HG03060 (cell line): ENCODE results near the gene BICDL1.
"Not testable (repeated sequence)": the region's sequence is repeated elsewhere in the genome, so short reads cannot be mapped to it uniquely, and the experiment has no call there.

Experiments used
- ATAC-seq: cut with Tn5 transposase; IDR thresholded peaks from one replicate; pipeline ENCODE4 v1.9.1; 2021; ENCODE audit warnings: low read depth, moderate number of reproducible peaks; ENCODE audit not compliant: unreplicated experiment

Gene BICDL1

GRCh38 chr12:120000556-120000955, 11.5 kb downstream of the BICDL1 start:
- no peak for ATAC-seq

GRCh38 chr12:120006258-120006975, 17.4 kb downstream of the BICDL1 start:
- no peak for ATAC-seq

GRCh38 chr12:120007272-120007671, 18.2 kb downstream of the BICDL1 start:
- no peak for ATAC-seq

GRCh38 chr12:120010661-120011230, 21.7 kb downstream of the BICDL1 start:
- no peak for ATAC-seq

- ATAC-seq: peak; percentile 79
Observed at GRCh38 chr12:120012067-120012621, 23.1 kb downstream of the BICDL1 start.

- ATAC-seq: peak; percentile 66
Observed at GRCh38 chr12:120013659-120014380, 24.8 kb downstream of the BICDL1 start.

- ATAC-seq: not testable (repeated sequence)
Observed at GRCh38 chr12:120014381-120014735, 25.3 kb downstream of the BICDL1 start.

GRCh38 chr12:120015313-120015712, 26.3 kb downstream of the BICDL1 start:
- ATAC-seq: no peak

GRCh38 chr12:120016199-120016598, 27.2 kb downstream of the BICDL1 start:
- ATAC-seq: not testable (repeated sequence)

- no peak for ATAC-seq
Observed at GRCh38 chr12:120019197-120019596, 30.2 kb downstream of the BICDL1 start.

- ATAC-seq: no peak
Observed at GRCh38 chr12:120019938-120020337, 30.9 kb downstream of the BICDL1 start.

GRCh38 chr12:120024193-120024592, 35.2 kb downstream of the BICDL1 start:
- no peak for ATAC-seq

GRCh38 chr12:120025640-120026039, 36.6 kb downstream of the BICDL1 start:
- ATAC-seq: no peak

- no peak for ATAC-seq
Observed at GRCh38 chr12:120032242-120032641, 43.2 kb downstream of the BICDL1 start.

- ATAC-seq: no peak
Observed at GRCh38 chr12:120037851-120038250, 48.8 kb downstream of the BICDL1 start.

GRCh38 chr12:120039711-120040110, 50.7 kb downstream of the BICDL1 start:
- ATAC-seq: no peak

- no peak for ATAC-seq
Observed at GRCh38 chr12:120041386-120042231, 52.6 kb downstream of the BICDL1 start.

GRCh38 chr12:120045367-120045766, 56.3 kb downstream of the BICDL1 start:
- ATAC-seq: not testable (repeated sequence)

GRCh38 chr12:120047072-120047471, 58.0 kb downstream of the BICDL1 start:
- ATAC-seq: no peak

GRCh38 chr12:120048263-120048662, 59.2 kb downstream of the BICDL1 start:
- no peak for ATAC-seq
